Upper lobe of right lung (tissue), 1 donor: ENCODE measurements around the gene NDUFA8. TPM values are rescaled to one million over a fixed set of nuclear protein-coding genes. Genes with fewer than 3 reads are reported as not detected.

ENCODE experiments used
- ATAC-seq: fragments of 200-7000 bp; cut with Tn5 transposase; one replicate; pipeline ENCODE4 v1.9.1; 2020; ENCODE audit warnings: mild to moderate bottlenecking, moderate library complexity
- DNase-seq: peaks from one replicate; pipeline ENCODE4 v3.0.0-alpha.2; 2020
- H3K27ac ChIP-seq: fragments of 200-600 bp; one replicate; pipeline ENCODE4 v1.8.0; 2022
- H3K27me3 ChIP-seq: fragments of 200-600 bp; one replicate; pipeline ENCODE4 v1.8.0; 2022; ENCODE audit warnings: mild to moderate bottlenecking
- H3K36me3 ChIP-seq: fragments of 200-600 bp; one replicate; pipeline ENCODE4 v1.8.0; 2022
- H3K4me1 ChIP-seq: fragments of 200-600 bp; one replicate; pipeline ENCODE4 v1.8.0; 2022
- H3K4me3 ChIP-seq: fragments of 200-600 bp; one replicate; pipeline ENCODE4 v1.8.0; 2022; ENCODE audit warnings: mild to moderate bottlenecking
- H3K9me3 ChIP-seq: fragments of 200-600 bp; one replicate; pipeline ENCODE4 v1.8.0; 2022
- intact Hi-C: fragments of 100-400 bp; cut with DNase I; formaldehyde crosslinking; loops from one replicate; pipeline ENCODE4 v1.11.0; 2022
- total RNA-seq: library from RNA; stranded (reverse); fragmentation: NEBNext Ultra II Directional; extraction: Animal tissue kit (Norgen Biotek cat#: 25700); gene quantifications from one replicate; pipeline ENCODE4 v1.2.1, GENCODE V29; 2021
- TF ChIP-seq, protein P1 (sequence below): fragments of 200-600 bp; IDR thresholded peaks from one replicate; pipeline ENCODE4 v1.8.0; 2022; ENCODE audit warnings: antibody characterized with exemption
- donor health status: DM: no; HTN: yes; CAD: no; lungs with severe emphysema.

Gene NDUFA8
- total RNA-seq, 1 donor from 2014 or later, result 41.5 TPM

DNA sequence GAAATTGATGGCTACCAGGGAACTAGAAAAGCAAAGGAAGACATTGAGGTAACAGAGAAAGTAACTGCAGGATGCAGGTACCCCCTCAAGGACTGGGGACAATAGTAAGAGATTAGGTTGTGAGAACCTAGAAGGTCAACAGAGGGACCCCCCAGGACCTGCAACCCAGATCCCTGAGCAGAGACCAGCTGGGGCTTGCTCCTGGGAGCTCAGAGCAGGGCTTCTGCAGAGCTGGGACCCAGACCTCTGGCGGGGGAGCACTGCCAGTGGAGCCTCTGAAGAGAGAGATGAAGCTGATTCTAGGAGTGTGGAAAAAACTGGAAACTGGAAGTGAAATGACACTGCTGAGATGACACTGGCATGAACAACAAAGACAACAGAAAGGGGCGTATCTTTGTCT, 17.3 kb upstream of the NDUFA8 start:
- Histone ChIP-seq H3K27ac (no peak overlapping the region), H3K9me3 (no peaks in the 10 kb centered on the region), H3K27me3 (peaks cover 12% of the 10 kb centered on the region), H3K4me1 (no peaks in the 10 kb centered on the region), H3K4me3 (no peak overlapping the region), H3K36me3 (no peaks in the 10 kb centered on the region)
- ATAC-seq (no peak), DNase-seq (no peak)
- intact Hi-C loops, result no loop called here
- TF ChIP-seq, protein P1, sequence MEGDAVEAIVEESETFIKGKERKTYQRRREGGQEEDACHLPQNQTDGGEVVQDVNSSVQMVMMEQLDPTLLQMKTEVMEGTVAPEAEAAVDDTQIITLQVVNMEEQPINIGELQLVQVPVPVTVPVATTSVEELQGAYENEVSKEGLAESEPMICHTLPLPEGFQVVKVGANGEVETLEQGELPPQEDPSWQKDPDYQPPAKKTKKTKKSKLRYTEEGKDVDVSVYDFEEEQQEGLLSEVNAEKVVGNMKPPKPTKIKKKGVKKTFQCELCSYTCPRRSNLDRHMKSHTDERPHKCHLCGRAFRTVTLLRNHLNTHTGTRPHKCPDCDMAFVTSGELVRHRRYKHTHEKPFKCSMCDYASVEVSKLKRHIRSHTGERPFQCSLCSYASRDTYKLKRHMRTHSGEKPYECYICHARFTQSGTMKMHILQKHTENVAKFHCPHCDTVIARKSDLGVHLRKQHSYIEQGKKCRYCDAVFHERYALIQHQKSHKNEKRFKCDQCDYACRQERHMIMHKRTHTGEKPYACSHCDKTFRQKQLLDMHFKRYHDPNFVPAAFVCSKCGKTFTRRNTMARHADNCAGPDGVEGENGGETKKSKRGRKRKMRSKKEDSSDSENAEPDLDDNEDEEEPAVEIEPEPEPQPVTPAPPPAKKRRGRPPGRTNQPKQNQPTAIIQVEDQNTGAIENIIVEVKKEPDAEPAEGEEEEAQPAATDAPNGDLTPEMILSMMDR, result no peak

- H3K9me3 ChIP-seq, result no peaks in the 10 kb centered on the region
- intact Hi-C loops, result no loop called here
- TF ChIP-seq, protein P1, result no peak
- H3K27ac ChIP-seq, result no peak overlapping the region
- ATAC-seq (no peak), DNase-seq (no peak)
- no peaks in the 10 kb centered on the region for H3K36me3 ChIP-seq
- no peak overlapping the region for H3K4me3 ChIP-seq
- H3K27me3 ChIP-seq, result peaks cover 12% of the 10 kb centered on the region
- no peaks in the 10 kb centered on the region for H3K4me1 ChIP-seq
These were observed 14.1 kb upstream of the NDUFA8 start for GRCh38 chr9:122173670-122174069.

DNA sequence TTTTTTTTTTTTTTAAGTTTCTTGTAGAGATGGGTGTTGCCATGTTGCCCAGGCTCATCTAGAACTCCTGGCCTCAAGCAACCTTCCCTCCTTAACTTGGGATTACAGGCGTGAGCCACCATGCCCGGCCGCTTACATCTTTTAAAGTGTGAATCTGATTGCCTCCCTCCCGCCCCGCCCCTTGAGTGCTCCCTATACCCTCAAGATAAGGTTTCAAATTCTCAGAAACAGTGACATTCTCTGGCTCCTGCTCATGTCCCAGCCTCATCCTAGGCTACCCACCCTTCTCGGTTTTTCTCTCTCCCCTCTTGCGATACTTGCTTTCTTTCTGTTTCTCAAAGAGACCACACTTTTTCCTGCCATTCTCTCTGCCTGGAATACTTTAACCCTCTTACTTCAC, 12.6 kb upstream of the NDUFA8 start:
- TF ChIP-seq, protein P1, result no peak
- peaks cover 12% of the 10 kb centered on the region for H3K27me3 ChIP-seq
- H3K36me3 ChIP-seq, result no peaks in the 10 kb centered on the region
- no peak overlapping the region for H3K27ac ChIP-seq
- no peak for DNase-seq
- no peaks in the 10 kb centered on the region for H3K4me1 ChIP-seq
- ATAC-seq, result no peak
- no peaks in the 10 kb centered on the region for H3K9me3 ChIP-seq
- intact Hi-C loops, result no loop called here
- no peak overlapping the region for H3K4me3 ChIP-seq

DNA sequence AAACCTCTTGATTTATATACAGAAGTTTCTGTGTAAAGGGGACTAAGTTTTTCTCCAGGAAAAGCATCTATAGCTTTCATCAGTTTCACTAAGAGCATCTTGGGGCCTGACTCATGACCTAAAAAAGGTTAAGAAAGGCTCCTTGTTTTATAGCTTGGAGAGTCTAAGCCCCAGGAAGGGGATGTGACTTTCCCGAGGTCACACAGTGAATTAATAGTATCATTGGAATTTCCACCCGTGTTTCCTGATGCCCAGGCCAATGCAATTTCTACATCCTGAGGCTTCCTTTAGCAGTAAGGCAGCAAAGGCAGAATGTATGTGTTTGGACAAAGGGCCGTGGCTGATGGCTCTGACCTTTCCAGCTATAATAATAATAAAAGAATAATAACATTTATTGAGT, 8.8 kb upstream of the NDUFA8 start:
- no peak overlapping the region for H3K4me3 ChIP-seq
- H3K4me1 ChIP-seq, result no peaks in the 10 kb centered on the region
- intact Hi-C loops, result no loop called here
- H3K27me3 ChIP-seq, result peaks cover 8% of the 10 kb centered on the region
- no peak overlapping the region for H3K27ac ChIP-seq
- H3K36me3 ChIP-seq, result no peaks in the 10 kb centered on the region
- ATAC-seq, result no peak
- no peaks in the 10 kb centered on the region for H3K9me3 ChIP-seq
- DNase-seq, result no peak
- TF ChIP-seq, protein P1, result no peak

GRCh38 chr9:122164286-122164685, 4.7 kb upstream of the NDUFA8 start:
- no peak for ATAC-seq
- no peak overlapping the region for H3K4me3 ChIP-seq
- TF ChIP-seq, protein P1, result no peak
- H3K36me3 ChIP-seq, result no peaks in the 10 kb centered on the region
- no peak for DNase-seq
- no peaks in the 10 kb centered on the region for H3K27me3 ChIP-seq
- peaks cover 4% of the 10 kb centered on the region for H3K9me3 ChIP-seq
- intact Hi-C loops, result no loop called here
- no peak overlapping the region for H3K27ac ChIP-seq
- H3K4me1 ChIP-seq, result peaks cover 5% of the 10 kb centered on the region

DNA sequence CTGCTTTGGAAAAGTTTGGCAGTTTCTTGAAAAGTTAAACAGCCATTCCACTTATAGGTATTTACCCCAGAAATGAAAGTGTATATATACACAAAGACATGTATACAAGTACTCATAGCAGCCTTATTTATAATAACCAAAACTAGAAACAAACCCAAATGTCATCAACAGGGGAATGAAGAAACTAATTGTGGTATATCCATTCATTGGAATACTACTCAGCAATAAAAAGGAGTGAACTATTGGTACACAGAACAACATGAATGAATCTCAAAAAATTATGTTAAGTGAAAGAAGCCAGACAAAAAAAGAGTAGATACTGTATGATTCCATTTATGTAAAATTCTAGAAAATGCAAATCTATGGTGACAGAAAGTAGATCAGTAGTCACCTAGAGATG, 2.8 kb upstream of the NDUFA8 start:
- ATAC-seq, result no peak
- Histone ChIP-seq H3K36me3 (no peaks in the 10 kb centered on the region), H3K4me3 (no peak overlapping the region), H3K27me3 (no peaks in the 10 kb centered on the region), H3K27ac (no peak overlapping the region), H3K9me3 (peaks cover 4% of the 10 kb centered on the region), H3K4me1 (peaks cover 21% of the 10 kb centered on the region)
- intact Hi-C loops, result no loop called here
- DNase-seq, result no peak
- TF ChIP-seq, protein P1, result no peak
